B cell (primary cell): ENCODE results near the gene FHIT.

ENCODE experiments used
- EZH2 ChIP-seq: IDR thresholded peaks from 2 replicates; pipeline ENCODE4 v1.6.1; 2012; ENCODE audit warnings: borderline replicate concordance, low read depth, mild to moderate bottlenecking, moderate library complexity, low read length; ENCODE audit not compliant: insufficient read depth, poor library complexity, severe bottlenecking
- TF ChIP-seq, protein P1 (sequence below): fragments of 200-600 bp; IDR thresholded peaks from one replicate; pipeline ENCODE4 v1.8.0; 2022; ENCODE audit warnings: antibody characterized with exemption, mild to moderate bottlenecking

GRCh38 chr3:60177726-60178125, 1073.5 kb downstream of the FHIT start:
- TF ChIP-seq EZH2: no peak
- TF ChIP-seq, protein P1, sequence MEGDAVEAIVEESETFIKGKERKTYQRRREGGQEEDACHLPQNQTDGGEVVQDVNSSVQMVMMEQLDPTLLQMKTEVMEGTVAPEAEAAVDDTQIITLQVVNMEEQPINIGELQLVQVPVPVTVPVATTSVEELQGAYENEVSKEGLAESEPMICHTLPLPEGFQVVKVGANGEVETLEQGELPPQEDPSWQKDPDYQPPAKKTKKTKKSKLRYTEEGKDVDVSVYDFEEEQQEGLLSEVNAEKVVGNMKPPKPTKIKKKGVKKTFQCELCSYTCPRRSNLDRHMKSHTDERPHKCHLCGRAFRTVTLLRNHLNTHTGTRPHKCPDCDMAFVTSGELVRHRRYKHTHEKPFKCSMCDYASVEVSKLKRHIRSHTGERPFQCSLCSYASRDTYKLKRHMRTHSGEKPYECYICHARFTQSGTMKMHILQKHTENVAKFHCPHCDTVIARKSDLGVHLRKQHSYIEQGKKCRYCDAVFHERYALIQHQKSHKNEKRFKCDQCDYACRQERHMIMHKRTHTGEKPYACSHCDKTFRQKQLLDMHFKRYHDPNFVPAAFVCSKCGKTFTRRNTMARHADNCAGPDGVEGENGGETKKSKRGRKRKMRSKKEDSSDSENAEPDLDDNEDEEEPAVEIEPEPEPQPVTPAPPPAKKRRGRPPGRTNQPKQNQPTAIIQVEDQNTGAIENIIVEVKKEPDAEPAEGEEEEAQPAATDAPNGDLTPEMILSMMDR: no peak
